K562 (cell line): ENCODE data around the gene CNIH1. TPM values are rescaled to one million over a fixed set of nuclear protein-coding genes. Genes with fewer than 3 reads are reported as not detected.

Experiments
- ARID1B ChIP-seq: fragments of 450-650 bp; IDR thresholded peaks from 2 replicates; pipeline ENCODE4 v1.6.1; 2016; ENCODE audit warnings: antibody characterized with exemption, mild to moderate bottlenecking, inconsistent platforms
- BDP1 ChIP-seq: IDR thresholded peaks from 3 replicates; pipeline ENCODE4 v1.6.1; 2011; ENCODE audit not compliant: insufficient read length, insufficient read depth
- CSDE1 ChIP-seq, 2 experiments: fragments of 450-650 bp; IDR thresholded peaks; 2 replicates each; pipeline ENCODE4 v1.6.1; 2016; ENCODE audit warnings: mild to moderate bottlenecking in 1 of 2
- FOS ChIP-seq: IDR thresholded peaks from 3 replicates; pipeline ENCODE4 v1.6.1; 2011; ENCODE audit not compliant: insufficient read length; ENCODE audit errors: extremely low read depth
- FOXP1 ChIP-seq: sonication (generic); formaldehyde crosslinking; IDR thresholded peaks from 2 replicates; pipeline ENCODE4 v1.8.0; 2022; ENCODE audit warnings: mild to moderate bottlenecking, missing genetic modification reagents
- GATAD2B ChIP-seq: fragments of 450-650 bp; IDR thresholded peaks from 2 replicates; pipeline ENCODE4 v1.6.1; 2017; ENCODE audit warnings: mild to moderate bottlenecking, borderline replicate concordance
- HDAC6 ChIP-seq: IDR thresholded peaks from 2 replicates; pipeline ENCODE4 v1.6.1; 2012; ENCODE audit warnings: low read depth, mild to moderate bottlenecking, control low read depth, inconsistent platforms, low read length, moderate library complexity
- KDM5B ChIP-seq: fragments of 200-600 bp; sonication (generic); IDR thresholded peaks from 2 replicates; pipeline ENCODE4 v1.6.1; 2012; ENCODE audit warnings: low read depth, mild to moderate bottlenecking, moderate library complexity, low read length, control low read depth, inconsistent platforms; ENCODE audit not compliant: insufficient replicate concordance
- NCOA1 ChIP-seq: fragments of 450-650 bp; IDR thresholded peaks from 2 replicates; pipeline ENCODE4 v1.6.1; 2016; ENCODE audit warnings: low read depth
- POLR2AphosphoS2 ChIP-seq: IDR thresholded peaks from 2 replicates; pipeline ENCODE4 v1.6.1; 2012; ENCODE audit warnings: low read length, improper control_type of control experiment
- SMAD4 ChIP-seq: fragments of 250-450 bp; sonication (Bioruptor Pico); conservative IDR thresholded peaks from 2 replicates; pipeline ENCODE4 v1.8.0; 2021; ENCODE audit warnings: inconsistent platforms, mild to moderate bottlenecking, moderate library complexity
- SMC3 ChIP-seq: conservative IDR thresholded peaks from 2 replicates; pipeline ENCODE4 v1.6.1; 2011; ENCODE audit warnings: low read depth, low read length, improper control_type of control experiment; ENCODE audit not compliant: insufficient read depth
- TBL1XR1 ChIP-seq, 2 experiments: IDR thresholded peaks; 2 replicates each; pipeline ENCODE4 v1.6.1; 2012; ENCODE audit warnings: improper control_type of control experiment in 2 of 2, low read length in 2 of 2, mild to moderate bottlenecking in 1 of 2
- ZEB2 ChIP-seq: fragments of 450-650 bp; IDR thresholded peaks from 2 replicates; pipeline ENCODE4 v1.6.1; 2016
- ZKSCAN1 ChIP-seq: fragments of 150-350 bp; IDR thresholded peaks from 2 replicates; pipeline ENCODE4 v1.6.1; 2016; ENCODE audit warnings: low read depth, low read length
- ZNF436 ChIP-seq: fragments of 250-450, 450-650 bp; sonication (Bioruptor Pico); formaldehyde crosslinking; IDR thresholded peaks from 2 replicates; pipeline ENCODE4 v1.7.0; 2020; ENCODE audit warnings: mild to moderate bottlenecking
- ZNF444 ChIP-seq: fragments of 250-450 bp; sonication (Bioruptor Pico); IDR thresholded peaks from 2 replicates; pipeline ENCODE4 v1.4.0; 2020; ENCODE audit warnings: mild to moderate bottlenecking, moderate library complexity
- ZNF561 ChIP-seq: fragments of 450-650 bp; formaldehyde crosslinking; conservative IDR thresholded peaks from 2 replicates; pipeline ENCODE4 v1.4.0; 2020; ENCODE audit warnings: mild to moderate bottlenecking, moderate library complexity
- ZNF76 ChIP-seq: fragments of 250-450 bp; sonication (Bioruptor Pico); IDR thresholded peaks from 2 replicates; pipeline ENCODE4 v1.4.0; 2020; ENCODE audit warnings: mild to moderate bottlenecking, moderate library complexity, borderline replicate concordance
- polyA plus RNA-seq, 8 experiments: library from polyadenylated mRNA; depleted of rRNA in 4 of 8; stranded (reverse) in 5 of 8; unstranded in 3 of 8; fragments of >200 nt; fragmentation: Nextera tagmentation in 2 of 8; fragmentation: Illumina TruSeq in 1 of 8; extraction: Ambion mirVana in 2 of 8; extraction: Trizol in 1 of 8; gene quantifications; 2 replicates each; pipeline versions ENCODE4 v1.2.1 to v1.2.3, GENCODE V29; 2011 to 2014; ENCODE audit warnings: inconsistent platforms in 1 of 8, missing spikeins in 1 of 8
- total RNA-seq, 7 experiments: library from RNA; depleted of rRNA in 6 of 7; stranded (reverse); fragments of >200 nt in 6 of 7; fragmentation: Illumina TruSeq in 2 of 7; extraction: Trizol in 2 of 7; gene quantifications; 2 replicates each; pipeline versions ENCODE4 v1.2.1 to v1.2.3, GENCODE V29; 2011 to 2021; ENCODE audit warnings: low replicate concordance in 1 of 7
- TF ChIP-seq, protein P1 (sequence below): sonication (generic); formaldehyde crosslinking; IDR thresholded peaks from 2 replicates; pipeline ENCODE4 v1.8.0; 2023; ENCODE audit warnings: mild to moderate bottlenecking, missing genetic modification reagents
- TF ChIP-seq, protein P2 (sequence below): sonication (generic); formaldehyde crosslinking; IDR thresholded peaks from 2 replicates; pipeline ENCODE4 v1.8.1; 2023; ENCODE audit warnings: missing genetic modification reagents, mild to moderate bottlenecking, borderline replicate concordance
- TF ChIP-seq, protein P3 (sequence below): fragments of 450-650 bp; IDR thresholded peaks from 2 replicates; pipeline ENCODE4 v1.6.1; 2016; ENCODE audit warnings: mild to moderate bottlenecking

CNIH1 gene
- total and polyA plus RNA-seq, 9 of the 15 experiments (the other 6 are each of a cell fraction or from before 2014, with no cell fraction given): 13.9 to 283 (median 77.3) TPM

DNA sequence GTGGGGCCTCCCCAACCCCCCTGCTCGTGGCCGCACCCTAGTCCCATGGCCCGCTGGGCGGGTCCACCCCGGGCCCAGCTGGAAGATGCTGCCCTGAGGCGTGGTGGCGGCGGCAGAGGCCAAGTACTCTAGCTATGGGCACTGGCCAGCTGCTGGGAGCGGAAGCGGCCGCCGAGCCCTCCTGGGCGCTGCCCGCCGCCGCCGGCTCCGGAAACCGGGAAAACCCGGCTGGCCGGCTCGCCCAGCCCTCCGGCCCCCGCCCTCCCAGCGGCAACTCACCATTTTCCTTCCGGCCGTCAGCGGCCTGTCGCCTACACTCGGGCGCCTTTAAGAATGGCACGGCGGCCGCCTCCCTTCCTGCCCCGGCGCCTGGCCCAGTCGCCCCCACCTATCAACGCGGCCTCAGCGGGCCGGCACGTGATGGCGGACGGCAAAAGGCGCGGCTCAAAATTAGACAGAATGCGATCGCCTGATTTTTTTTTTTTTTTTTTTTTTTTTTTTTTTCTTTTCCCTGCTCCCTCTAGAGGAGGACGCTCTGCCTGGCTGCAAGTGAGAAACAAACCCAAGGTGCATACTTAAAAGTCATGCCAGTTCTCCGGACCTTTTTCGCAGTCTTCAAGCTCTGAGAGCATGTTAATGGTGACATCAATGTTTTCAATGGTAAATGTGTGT, 47.6 kb upstream of the CNIH1 start, which contains the start of gene GMFB (continued):
- TF ChIP-seq, protein P1, sequence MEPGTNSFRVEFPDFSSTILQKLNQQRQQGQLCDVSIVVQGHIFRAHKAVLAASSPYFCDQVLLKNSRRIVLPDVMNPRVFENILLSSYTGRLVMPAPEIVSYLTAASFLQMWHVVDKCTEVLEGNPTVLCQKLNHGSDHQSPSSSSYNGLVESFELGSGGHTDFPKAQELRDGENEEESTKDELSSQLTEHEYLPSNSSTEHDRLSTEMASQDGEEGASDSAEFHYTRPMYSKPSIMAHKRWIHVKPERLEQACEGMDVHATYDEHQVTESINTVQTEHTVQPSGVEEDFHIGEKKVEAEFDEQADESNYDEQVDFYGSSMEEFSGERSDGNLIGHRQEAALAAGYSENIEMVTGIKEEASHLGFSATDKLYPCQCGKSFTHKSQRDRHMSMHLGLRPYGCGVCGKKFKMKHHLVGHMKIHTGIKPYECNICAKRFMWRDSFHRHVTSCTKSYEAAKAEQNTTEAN: no peak
- TF ChIP-seq, protein P2, sequence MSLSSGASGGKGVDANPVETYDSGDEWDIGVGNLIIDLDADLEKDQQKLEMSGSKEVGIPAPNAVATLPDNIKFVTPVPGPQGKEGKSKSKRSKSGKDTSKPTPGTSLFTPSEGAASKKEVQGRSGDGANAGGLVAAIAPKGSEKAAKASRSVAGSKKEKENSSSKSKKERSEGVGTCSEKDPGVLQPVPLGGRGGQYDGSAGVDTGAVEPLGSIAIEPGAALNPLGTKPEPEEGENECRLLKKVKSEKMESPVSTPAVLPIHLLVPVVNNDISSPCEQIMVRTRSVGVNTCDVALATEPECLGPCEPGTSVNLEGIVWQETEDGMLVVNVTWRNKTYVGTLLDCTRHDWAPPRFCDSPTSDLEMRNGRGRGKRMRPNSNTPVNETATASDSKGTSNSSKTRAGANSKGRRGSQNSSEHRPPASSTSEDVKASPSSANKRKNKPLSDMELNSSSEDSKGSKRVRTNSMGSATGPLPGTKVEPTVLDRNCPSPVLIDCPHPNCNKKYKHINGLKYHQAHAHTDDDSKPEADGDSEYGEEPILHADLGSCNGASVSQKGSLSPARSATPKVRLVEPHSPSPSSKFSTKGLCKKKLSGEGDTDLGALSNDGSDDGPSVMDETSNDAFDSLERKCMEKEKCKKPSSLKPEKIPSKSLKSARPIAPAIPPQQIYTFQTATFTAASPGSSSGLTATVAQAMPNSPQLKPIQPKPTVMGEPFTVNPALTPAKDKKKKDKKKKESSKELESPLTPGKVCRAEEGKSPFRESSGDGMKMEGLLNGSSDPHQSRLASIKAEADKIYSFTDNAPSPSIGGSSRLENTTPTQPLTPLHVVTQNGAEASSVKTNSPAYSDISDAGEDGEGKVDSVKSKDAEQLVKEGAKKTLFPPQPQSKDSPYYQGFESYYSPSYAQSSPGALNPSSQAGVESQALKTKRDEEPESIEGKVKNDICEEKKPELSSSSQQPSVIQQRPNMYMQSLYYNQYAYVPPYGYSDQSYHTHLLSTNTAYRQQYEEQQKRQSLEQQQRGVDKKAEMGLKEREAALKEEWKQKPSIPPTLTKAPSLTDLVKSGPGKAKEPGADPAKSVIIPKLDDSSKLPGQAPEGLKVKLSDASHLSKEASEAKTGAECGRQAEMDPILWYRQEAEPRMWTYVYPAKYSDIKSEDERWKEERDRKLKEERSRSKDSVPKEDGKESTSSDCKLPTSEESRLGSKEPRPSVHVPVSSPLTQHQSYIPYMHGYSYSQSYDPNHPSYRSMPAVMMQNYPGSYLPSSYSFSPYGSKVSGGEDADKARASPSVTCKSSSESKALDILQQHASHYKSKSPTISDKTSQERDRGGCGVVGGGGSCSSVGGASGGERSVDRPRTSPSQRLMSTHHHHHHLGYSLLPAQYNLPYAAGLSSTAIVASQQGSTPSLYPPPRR (CRISPR knock-in tag): no peak
- TF ChIP-seq CSDE1 (IDR thresholded peaks at IDR 0.05) (no peak), ZNF436 (CRISPR knock-in tag) (no peak), ARID1B (no peak), POLR2AphosphoS2 (no peak), BDP1 (no peak), ZNF561 (CRISPR knock-in tag) (no peak), FOXP1 (no peak), ZNF76 (CRISPR knock-in tag) (no peak), NCOA1 (no peak), HDAC6 (no peak), FOS (no peak), ZNF444 (CRISPR knock-in tag) (no peak), KDM5B (peak; percentile 28), SMC3 (no peak), ZKSCAN1 (no peak), SMAD4 (CRISPR knock-in tag) (peak; percentile 73), GATAD2B (no peak), TBL1XR1 (IDR thresholded peaks at IDR 0.05; ENCODE audit: low read length in 2 of 2) (0 out of 4 replicates have a peak, but pooled peaks of 1 of the 2 experiments have one; percentile 29), ZEB2 (no peak)
- TF ChIP-seq, protein P3, sequence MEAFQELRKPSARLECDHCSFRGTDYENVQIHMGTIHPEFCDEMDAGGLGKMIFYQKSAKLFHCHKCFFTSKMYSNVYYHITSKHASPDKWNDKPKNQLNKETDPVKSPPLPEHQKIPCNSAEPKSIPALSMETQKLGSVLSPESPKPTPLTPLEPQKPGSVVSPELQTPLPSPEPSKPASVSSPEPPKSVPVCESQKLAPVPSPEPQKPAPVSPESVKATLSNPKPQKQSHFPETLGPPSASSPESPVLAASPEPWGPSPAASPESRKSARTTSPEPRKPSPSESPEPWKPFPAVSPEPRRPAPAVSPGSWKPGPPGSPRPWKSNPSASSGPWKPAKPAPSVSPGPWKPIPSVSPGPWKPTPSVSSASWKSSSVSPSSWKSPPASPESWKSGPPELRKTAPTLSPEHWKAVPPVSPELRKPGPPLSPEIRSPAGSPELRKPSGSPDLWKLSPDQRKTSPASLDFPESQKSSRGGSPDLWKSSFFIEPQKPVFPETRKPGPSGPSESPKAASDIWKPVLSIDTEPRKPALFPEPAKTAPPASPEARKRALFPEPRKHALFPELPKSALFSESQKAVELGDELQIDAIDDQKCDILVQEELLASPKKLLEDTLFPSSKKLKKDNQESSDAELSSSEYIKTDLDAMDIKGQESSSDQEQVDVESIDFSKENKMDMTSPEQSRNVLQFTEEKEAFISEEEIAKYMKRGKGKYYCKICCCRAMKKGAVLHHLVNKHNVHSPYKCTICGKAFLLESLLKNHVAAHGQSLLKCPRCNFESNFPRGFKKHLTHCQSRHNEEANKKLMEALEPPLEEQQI: no peak
